ENCODE results near the gene TP73. TPM values are rescaled to one million over a fixed set of nuclear protein-coding genes. Genes with fewer than 3 reads are reported as not detected.

TP73 gene
- total RNA-seq, 1 experiment from 2014 or later = 2.6 TPM

DNA sequence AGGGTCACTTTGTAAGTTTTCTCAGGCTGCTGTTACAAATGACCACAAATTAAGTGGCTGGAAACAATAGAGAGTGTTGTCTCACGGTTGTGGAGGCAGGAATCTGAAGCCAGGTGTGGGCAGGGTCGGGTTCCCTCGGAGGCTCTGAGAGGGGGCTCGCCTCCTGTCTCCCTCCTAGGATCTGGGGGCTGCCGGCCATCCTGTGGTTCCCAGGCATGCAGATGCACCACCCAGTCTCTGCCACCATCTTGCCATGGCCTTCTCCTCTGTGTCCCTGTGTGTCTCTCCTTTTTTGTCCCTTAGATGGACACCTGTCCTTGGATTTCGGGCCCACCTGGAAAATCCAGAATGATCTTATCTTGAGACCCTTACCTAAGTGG lies 4.8 kb downstream of the TP73 start:
- no peaks in the 10 kb centered on the region for H4K20me1 ChIP-seq (ENCODE audit: low read length)
- H3K4me1 ChIP-seq (ENCODE audit: insufficient read depth, low read length) = no peaks in the 10 kb centered on the region
- no peak overlapping the region for H3K9ac ChIP-seq (ENCODE audit: low read length)
- DNase-seq (no peak), ATAC-seq (no peak)
- ChIA-PET CTCF (no interaction called here), POLR2A (ENCODE audit: unreplicated experiment) (no interaction called here)
- peaks cover 65% of the 10 kb centered on the region for H3K27me3 ChIP-seq (ENCODE audit: low read length)
- H3K4me2 ChIP-seq (ENCODE audit: low read length) = no peak overlapping the region
- no peaks in the 10 kb centered on the region for H3K79me2 ChIP-seq (ENCODE audit: low read length)
- no TSS peak for BruUV-seq (replicated peaks)
- H3K27ac ChIP-seq (ENCODE audit: low read length) = no peak overlapping the region
- H2AFZ ChIP-seq (ENCODE audit: low read length) = no peak overlapping the region
- H3K9me3 ChIP-seq (ENCODE audit: low read length) = no peaks in the 10 kb centered on the region
- no peaks in the 10 kb centered on the region for H3K9me2 ChIP-seq (replicated peaks; ENCODE audit: low read length)
- no peaks in the 10 kb centered on the region for H3F3A ChIP-seq (ENCODE audit: low read length, unreplicated experiment)
- intact Hi-C loops (cut with micrococcal nuclease) = no loop called here
- no peak for TF ChIP-seq EZH2phosphoT487 (IDR thresholded peaks at IDR 0.05; ENCODE audit: borderline replicate concordance, low read length)
- TF ChIP-seq, protein P1, sequence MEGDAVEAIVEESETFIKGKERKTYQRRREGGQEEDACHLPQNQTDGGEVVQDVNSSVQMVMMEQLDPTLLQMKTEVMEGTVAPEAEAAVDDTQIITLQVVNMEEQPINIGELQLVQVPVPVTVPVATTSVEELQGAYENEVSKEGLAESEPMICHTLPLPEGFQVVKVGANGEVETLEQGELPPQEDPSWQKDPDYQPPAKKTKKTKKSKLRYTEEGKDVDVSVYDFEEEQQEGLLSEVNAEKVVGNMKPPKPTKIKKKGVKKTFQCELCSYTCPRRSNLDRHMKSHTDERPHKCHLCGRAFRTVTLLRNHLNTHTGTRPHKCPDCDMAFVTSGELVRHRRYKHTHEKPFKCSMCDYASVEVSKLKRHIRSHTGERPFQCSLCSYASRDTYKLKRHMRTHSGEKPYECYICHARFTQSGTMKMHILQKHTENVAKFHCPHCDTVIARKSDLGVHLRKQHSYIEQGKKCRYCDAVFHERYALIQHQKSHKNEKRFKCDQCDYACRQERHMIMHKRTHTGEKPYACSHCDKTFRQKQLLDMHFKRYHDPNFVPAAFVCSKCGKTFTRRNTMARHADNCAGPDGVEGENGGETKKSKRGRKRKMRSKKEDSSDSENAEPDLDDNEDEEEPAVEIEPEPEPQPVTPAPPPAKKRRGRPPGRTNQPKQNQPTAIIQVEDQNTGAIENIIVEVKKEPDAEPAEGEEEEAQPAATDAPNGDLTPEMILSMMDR (conservative IDR thresholded peaks at IDR 0.05; ENCODE audit: low read depth, low read length) = no peak
- no peak for TF ChIP-seq EZH2 (IDR thresholded peaks at IDR 0.05; ENCODE audit: low read length, unreplicated experiment)
- no peaks in the 10 kb centered on the region for H3K36me3 ChIP-seq (ENCODE audit: low read depth, low read length)
- H3K4me3 ChIP-seq (ENCODE audit: low read length) = no peak overlapping the region

DNA sequence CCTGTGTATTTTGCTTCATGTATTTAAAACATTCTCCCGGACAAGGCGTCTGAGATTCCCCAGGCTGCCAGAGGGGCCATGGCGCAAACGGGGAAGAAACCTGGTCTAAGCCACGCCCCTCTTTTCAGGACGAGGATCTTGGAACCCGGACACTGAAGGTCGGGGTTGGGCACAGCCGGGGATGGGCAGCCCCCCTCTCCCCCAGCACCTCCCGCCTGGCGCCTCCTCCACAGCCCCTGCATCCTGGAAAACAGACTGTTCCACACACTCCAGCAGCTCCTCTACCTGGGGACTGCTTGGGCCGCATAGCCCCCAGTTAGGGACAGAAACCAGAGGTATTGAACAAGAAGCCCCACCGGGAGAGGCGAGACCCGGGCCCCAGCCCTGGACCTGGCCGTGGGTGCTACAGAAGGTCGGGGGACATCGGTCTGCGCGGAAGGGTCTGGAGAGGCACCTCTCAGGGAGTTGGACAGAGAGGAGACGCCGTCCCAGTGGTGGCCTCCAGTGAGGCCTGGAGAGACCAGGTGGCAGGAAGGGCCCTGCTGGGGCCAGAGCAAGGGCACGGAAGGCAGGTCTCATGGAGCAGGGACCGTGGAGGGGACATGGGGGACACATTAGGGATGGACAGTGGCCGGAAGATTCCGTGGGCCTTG lies 5.4 kb downstream of the TP73 start:
- DNase-seq (no peak), ATAC-seq (no peak)
- Histone ChIP-seq H3K4me1 (ENCODE audit: insufficient read depth, low read length) (no peaks in the 10 kb centered on the region), H3K27ac (ENCODE audit: low read length) (no peak overlapping the region), H3K36me3 (ENCODE audit: low read depth, low read length) (no peaks in the 10 kb centered on the region), H3K79me2 (ENCODE audit: low read length) (no peaks in the 10 kb centered on the region), H3K9me3 (ENCODE audit: low read length) (no peaks in the 10 kb centered on the region), H3K4me3 (ENCODE audit: low read length) (no peak overlapping the region), H2AFZ (ENCODE audit: low read length) (no peak overlapping the region), H4K20me1 (ENCODE audit: low read length) (no peaks in the 10 kb centered on the region), H3F3A (ENCODE audit: low read length, unreplicated experiment) (no peaks in the 10 kb centered on the region), H3K9ac (ENCODE audit: low read length) (no peak overlapping the region), H3K27me3 (ENCODE audit: low read length) (peaks cover 62% of the 10 kb centered on the region), H3K4me2 (ENCODE audit: low read length) (no peak overlapping the region), H3K9me2 (replicated peaks; ENCODE audit: low read length) (no peaks in the 10 kb centered on the region)
- BruUV-seq (replicated peaks) = no TSS peak
- intact Hi-C loops (cut with micrococcal nuclease) = no loop called here
- ChIA-PET POLR2A (ENCODE audit: unreplicated experiment) (no interaction called here), CTCF (no interaction called here)
- TF ChIP-seq, protein P1 (conservative IDR thresholded peaks at IDR 0.05; ENCODE audit: low read depth, low read length) = no peak
- TF ChIP-seq EZH2 (IDR thresholded peaks at IDR 0.05; ENCODE audit: low read length, unreplicated experiment) (no peak), EZH2phosphoT487 (IDR thresholded peaks at IDR 0.05; ENCODE audit: borderline replicate concordance, low read length) (no peak)

DNA sequence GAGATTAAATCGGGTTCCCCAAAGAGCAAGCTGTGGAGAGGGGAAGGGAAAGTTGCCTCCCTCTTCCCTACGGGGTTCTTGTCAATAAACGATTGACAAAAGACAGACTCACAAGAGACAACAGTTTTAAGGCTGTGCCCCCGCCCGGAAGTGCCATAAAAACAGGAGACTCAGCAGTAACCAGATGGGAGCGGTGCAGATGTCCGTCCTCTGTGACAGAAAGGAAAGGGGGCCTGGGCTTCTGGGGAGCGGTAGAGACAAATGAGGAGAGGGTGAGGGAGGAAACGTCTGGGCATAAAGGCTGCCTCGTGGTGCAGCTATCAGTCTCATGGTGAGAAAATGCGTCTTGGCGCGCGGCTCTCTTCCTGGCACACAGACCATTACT lies 5.9 kb downstream of the TP73 start:
- Histone ChIP-seq H4K20me1 (ENCODE audit: low read length) (no peaks in the 10 kb centered on the region), H3K4me3 (ENCODE audit: low read length) (no peak overlapping the region), H3K4me1 (ENCODE audit: insufficient read depth, low read length) (no peaks in the 10 kb centered on the region), H3F3A (ENCODE audit: low read length, unreplicated experiment) (no peaks in the 10 kb centered on the region), H3K27ac (ENCODE audit: low read length) (no peak overlapping the region), H3K79me2 (ENCODE audit: low read length) (no peaks in the 10 kb centered on the region), H3K4me2 (ENCODE audit: low read length) (no peak overlapping the region), H3K9me2 (replicated peaks; ENCODE audit: low read length) (no peaks in the 10 kb centered on the region), H2AFZ (ENCODE audit: low read length) (no peak overlapping the region), H3K9me3 (ENCODE audit: low read length) (no peaks in the 10 kb centered on the region), H3K36me3 (ENCODE audit: low read depth, low read length) (no peaks in the 10 kb centered on the region), H3K27me3 (ENCODE audit: low read length) (peaks cover 57% of the 10 kb centered on the region), H3K9ac (ENCODE audit: low read length) (no peak overlapping the region)
- no TSS peak for BruUV-seq (replicated peaks)
- TF ChIP-seq EZH2 (IDR thresholded peaks at IDR 0.05; ENCODE audit: low read length, unreplicated experiment) (no peak), EZH2phosphoT487 (IDR thresholded peaks at IDR 0.05; ENCODE audit: borderline replicate concordance, low read length) (no peak)
- TF ChIP-seq, protein P1 (conservative IDR thresholded peaks at IDR 0.05; ENCODE audit: low read depth, low read length) = no peak
- intact Hi-C loops (cut with micrococcal nuclease) = no loop called here
- ChIA-PET CTCF (no interaction called here), POLR2A (ENCODE audit: unreplicated experiment) (no interaction called here)
- ATAC-seq = no peak
- no peak for DNase-seq

All from PC-3 (cell line).